ENCODE data around the gene THRAP3.
A peak's percentile ranks its signal among the peaks of the same experiment; 100 is the strongest.
"Not testable (repeated sequence)": the region's sequence is repeated elsewhere in the genome, so short reads cannot be mapped to it uniquely, and the experiment has no call there.

THRAP3 gene

GRCh38 chr1:36208978-36209703, 15.1 kb upstream of the THRAP3 start:
- no peak for DNase-seq

- no peak for DNase-seq
These were observed 12.9 kb upstream of the THRAP3 start for GRCh38 chr1:36211307-36211706.

- DNase-seq, result no peak
These were observed 12.4 kb upstream of the THRAP3 start for GRCh38 chr1:36211841-36212240.

GRCh38 chr1:36212782-36213181, 11.5 kb upstream of the THRAP3 start:
- DNase-seq, result no peak

- DNase-seq, result no peak
These were observed 6.6 kb upstream of the THRAP3 start for GRCh38 chr1:36217670-36218069.

- DNase-seq, result not testable (repeated sequence)
These were observed 2.3 kb upstream of the THRAP3 start for GRCh38 chr1:36221901-36222300.

GRCh38 chr1:36222481-36223380, 1.5 kb upstream of the THRAP3 start:
- no peak for DNase-seq

GRCh38 chr1:36223381-36223995, 755 bp upstream of the THRAP3 start:
- peak; percentile 71 for DNase-seq

- DNase-seq, result no peak
These were observed 467 bp downstream of the THRAP3 start for GRCh38 chr1:36224537-36225282.

- DNase-seq, result no peak
These were observed 1.1 kb downstream of the THRAP3 start for GRCh38 chr1:36225283-36225899.

GRCh38 chr1:36230279-36230678, 6.0 kb downstream of the THRAP3 start:
- not testable (repeated sequence) for DNase-seq

- no peak for DNase-seq
These were observed 6.9 kb downstream of the THRAP3 start for GRCh38 chr1:36231191-36231590.

GRCh38 chr1:36232212-36233095, 8.2 kb downstream of the THRAP3 start:
- no peak for DNase-seq

- no peak for DNase-seq
These were observed 12.1 kb downstream of the THRAP3 start for GRCh38 chr1:36236302-36236701.

GRCh38 chr1:36238433-36238832, 14.2 kb downstream of the THRAP3 start:
- no peak for DNase-seq

- DNase-seq, result no peak
These were observed 15.8 kb downstream of the THRAP3 start for GRCh38 chr1:36239941-36240637.

GRCh38 chr1:36247538-36247937, 23.3 kb downstream of the THRAP3 start:
- DNase-seq, result no peak

- no peak for DNase-seq
These were observed 24.1 kb downstream of the THRAP3 start for GRCh38 chr1:36248250-36248894.

GRCh38 chr1:36251794-36252481, 27.7 kb downstream of the THRAP3 start:
- DNase-seq, result no peak

GRCh38 chr1:36252482-36252824, 28.2 kb downstream of the THRAP3 start:
- not testable (repeated sequence) for DNase-seq

All from CD4-positive, alpha-beta T cell treated with Interleukin-12 subunit alpha and Interleukin-12 subunit beta, for 1 hour (primary cell).